Left hindlimb (tissue), 1 donor: ENCODE data around the gene PLPP7.
"Not testable (repeated sequence)": the region's sequence is repeated elsewhere in the genome, so short reads cannot be mapped to it uniquely, and the experiment has no call there.

Source experiments
- DNase-seq: peaks from one replicate; pipeline ENCODE4 v3.0.0-alpha.2; 2018

The PLPP7 gene

DNA sequence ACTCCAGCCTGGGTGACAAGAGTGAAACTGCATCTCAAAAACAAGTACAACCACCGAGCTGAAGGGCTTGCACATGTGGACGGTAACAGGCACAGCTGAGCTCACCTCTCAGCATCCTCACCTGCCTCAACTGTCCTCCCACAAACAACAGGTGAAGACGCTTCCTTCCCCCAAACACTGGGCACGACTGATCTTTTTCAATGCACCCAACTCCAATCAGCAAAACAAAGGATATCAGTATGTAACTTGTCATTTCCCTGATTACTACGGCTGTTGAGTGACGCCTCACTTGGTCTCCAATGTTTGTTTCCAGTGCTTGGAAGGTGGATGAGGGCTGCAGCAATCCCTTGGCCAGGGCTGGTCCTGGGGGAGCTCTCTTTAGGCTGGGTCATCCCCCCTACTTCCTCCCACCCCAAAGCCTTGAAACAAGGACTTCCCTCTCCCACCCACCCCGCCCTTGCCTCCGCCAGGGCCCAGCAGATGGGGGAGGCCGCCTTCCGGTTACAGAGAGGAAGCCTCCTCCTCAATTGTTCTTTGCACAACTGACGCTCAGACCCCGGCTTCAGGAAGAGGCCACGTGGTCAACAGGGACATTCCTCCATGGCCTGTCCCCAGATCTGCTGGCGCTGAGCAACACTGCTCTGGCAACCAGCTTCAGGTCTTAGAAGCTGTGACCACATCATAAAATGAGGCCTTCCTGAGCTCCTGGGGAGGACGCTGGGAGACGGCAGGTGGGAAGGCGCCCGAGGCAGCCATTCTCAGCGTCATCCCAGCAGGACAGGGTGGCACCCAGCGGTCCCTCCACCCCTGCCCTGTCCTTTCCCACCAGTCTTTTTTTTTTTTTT lies 19.1 kb upstream of the PLPP7 start:
- peak; percentile 71 for DNase-seq

DNA sequence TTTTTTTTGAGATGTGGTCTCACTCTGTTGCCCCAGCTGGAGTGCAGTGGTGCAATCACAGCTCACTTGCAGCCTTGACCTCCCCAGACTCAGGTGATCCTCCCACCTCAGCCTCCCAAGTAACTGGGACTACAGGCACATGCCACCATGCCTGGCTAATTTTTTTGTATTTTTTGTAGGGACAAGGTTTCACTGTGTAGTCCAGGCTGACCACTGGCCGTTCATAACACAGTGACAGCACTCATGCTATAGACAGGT lies 18.6 kb upstream of the PLPP7 start:
- DNase-seq, result not testable (repeated sequence)

DNA sequence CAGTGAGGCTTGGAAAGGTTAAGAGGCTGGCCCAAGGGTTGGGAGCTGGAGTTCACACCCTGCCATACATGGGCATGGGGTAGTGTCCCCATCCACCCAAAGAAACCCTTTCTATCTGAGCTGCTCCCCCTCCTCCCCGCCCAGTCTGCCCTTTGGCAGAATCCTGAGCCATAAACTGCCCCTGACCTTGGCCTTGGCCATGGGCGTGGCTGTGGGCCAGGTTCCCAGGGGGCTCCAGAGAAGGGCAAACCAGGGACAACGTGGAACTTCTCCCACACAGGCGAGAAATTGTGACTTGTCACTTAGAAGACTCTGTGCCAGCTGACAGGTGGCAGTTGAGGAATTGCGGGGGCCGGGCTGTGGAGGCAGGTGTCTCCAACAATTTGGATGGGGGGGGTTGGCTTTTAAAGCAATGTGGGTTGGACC lies 18.0 kb upstream of the PLPP7 start:
- no peak for DNase-seq

DNA sequence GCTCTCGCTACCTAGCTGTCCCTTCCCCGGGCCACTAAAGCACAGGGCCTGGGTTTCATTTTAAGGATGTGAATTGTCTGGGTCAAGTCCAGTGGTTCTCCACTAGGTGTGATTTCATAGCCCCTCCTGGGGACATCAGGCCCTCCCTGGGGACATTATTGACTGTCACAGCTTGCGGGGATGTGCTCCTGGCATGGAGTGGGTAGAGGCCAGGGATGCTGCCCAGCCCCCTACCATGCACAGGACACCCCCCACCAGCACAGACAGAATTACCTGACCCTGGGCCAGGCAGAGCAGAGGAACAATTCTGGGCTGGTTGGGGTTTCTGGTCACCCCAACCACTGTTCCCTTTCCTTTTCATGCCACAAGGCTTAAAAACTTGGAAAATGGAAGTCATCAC lies 17.3 kb upstream of the PLPP7 start:
- no peak for DNase-seq

DNA sequence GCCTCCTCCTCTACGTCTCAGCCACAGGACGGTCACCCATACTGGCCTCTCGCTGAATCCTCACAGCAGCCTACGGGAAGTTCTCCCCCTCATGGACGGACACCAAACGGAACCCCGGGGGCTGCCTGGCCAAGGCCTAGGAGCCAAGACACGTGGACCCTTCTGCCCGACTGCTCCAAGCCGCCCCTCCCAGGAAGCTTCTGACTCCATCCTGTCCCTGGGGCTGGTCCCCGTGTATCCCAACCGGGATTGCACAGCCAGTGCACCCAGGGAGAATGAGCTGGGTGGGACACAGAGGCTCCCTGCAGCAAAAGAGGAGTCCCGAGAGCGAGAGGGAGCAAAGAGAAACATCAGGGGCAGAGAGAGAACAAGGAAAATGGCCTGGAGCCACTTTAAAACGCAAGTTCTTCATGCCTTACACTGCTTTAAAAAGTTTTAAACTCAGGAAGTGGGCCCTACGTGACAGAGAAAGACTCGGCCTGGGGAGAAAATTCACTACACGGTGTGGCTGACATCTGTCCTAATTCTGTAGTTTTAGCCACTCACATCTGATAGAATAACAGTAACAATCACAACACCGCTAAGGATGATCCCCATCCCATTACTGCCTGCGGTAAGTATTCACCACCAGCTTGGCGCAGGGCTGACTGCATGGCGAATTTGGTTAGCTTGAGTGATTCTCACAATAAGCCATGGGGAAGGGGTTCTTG lies 16.2 kb upstream of the PLPP7 start:
- DNase-seq, result no peak

DNA sequence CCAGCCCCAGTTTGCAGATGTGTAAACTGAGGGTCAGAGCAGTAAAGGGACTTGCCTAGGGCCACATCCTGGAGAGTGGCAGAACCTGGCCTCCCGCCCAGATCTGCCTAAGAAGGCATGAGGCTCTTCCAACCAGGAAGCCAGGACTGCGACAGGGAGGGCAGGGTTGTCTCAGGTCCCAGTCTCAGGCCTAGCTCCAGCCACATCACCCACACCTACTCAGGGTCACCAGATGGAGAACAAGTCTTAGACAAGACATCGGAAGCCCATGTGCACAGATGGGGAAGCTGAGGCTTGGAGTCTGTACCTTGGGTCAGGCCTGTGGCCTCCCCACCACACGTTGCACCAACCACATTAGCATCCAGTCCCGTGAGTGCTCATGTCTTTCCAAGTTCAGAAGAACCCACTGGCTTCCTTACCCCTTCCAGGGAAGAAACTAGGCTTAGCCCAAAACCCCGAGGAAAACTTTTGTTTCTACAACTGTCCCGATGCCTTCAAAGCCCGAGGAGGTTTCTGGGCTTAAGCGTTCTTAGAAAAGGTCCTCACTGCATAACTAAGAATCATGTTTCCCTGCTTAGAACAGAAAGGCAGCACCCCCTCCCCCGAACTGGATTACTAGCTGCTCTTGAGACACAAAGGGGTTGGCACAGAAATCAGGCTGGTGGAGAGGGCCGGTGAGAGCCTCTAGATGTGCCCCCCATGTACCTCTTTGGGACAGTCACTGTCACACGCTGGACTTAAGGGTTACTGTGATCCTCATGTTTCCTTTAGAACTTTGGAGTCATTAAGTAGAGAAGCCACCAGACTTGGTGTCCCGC lies 15.5 kb upstream of the PLPP7 start:
- DNase-seq, result no peak

DNA sequence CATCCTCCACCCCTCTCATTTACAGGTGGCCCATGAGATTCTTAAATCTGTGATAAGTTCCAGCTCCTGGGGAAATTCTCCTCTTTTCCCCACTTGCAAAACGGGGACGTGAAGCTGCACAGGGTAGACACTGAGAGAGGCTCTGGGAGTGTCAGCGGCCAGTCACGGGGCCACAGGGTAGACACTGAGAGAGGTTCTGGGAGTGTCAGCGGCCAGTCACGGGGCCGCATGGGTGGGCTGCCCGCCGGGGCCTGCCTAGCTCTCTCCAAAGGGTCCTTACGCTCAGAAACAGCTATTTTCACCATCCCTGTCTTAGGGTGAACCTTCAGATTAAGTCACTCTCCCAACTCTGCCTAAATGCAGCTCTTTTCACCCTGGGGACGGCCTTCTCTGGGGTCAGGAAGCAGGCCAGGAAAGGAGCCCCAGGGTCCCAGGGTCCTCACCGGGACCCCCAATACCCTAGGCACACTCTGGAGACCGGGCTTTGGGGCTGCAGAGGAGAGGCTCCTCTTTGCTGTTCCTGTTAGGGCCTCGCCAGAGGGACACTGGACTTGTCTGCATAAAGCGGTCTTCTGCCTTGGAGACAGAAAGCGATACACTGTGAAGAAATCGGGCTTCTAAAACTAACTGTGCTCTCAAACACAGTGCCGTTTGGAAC lies 14.7 kb upstream of the PLPP7 start:
- DNase-seq, result no peak

DNA sequence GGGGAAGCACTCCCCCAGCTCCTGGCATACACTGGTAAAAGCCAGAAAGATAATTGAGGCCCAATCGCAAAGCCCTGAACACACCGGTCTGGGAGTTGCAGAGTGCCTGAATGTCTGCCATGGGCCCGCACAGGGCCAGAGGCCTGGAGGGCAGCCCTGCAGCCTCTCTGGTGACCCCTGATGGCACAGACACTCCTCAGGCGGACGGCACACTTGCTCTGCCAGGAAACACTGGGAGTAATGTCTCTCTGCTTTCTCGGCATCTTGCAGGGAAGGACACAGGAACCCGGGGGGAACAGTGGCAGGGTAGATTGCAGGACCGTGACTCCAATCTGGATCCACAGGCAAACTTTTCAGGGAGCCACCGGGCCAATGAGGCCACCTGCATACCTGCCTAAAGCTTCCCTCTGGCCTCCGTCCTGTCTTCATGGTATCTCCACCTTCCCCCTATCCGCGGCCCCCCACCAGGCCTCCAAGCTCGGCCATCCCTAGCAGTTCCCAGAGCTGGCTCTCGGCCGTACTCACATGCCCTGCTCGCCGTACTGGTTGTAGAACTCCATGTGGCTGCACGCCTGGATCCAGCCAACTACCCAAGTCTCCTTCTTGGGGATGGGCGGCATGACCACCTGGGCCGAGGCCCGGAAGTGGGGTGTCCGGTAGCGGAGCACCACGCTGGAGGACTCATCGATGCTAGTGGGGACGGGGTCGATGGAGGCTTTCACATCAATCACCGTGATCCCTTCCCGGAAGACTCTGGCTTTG lies 14.0 kb upstream of the PLPP7 start:
- DNase-seq, result no peak

- DNase-seq, result no peak
Measured at GRCh38 chr9:131276094-131276888, 13.2 kb upstream of the PLPP7 start, which contains the start of gene FAM78A. FAM78A (minus strand) TSS chr9:131276510; CDS start chr9:131276179, 331 bp downstream.

DNA sequence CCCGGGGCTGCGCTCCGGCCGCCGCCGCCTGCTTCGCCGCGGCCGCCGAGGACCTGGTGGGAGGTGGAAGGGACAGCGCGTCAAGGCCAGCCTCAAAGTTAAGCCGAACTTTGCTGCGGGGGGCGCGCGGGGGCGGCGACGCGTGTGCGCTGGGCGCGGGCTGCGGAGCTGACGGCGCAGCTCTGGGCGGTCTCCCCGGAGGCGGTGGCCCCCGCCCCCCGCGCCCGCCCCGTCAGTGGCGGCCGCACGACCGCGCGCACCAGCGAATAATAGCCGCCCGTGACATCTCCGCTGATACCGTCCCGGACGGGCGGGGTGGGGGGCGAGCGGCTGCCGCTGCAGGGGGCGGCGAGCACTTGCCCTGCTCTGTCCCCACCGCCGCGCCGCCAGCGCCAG lies 12.6 kb upstream of the PLPP7 start:
- DNase-seq, result no peak

DNA sequence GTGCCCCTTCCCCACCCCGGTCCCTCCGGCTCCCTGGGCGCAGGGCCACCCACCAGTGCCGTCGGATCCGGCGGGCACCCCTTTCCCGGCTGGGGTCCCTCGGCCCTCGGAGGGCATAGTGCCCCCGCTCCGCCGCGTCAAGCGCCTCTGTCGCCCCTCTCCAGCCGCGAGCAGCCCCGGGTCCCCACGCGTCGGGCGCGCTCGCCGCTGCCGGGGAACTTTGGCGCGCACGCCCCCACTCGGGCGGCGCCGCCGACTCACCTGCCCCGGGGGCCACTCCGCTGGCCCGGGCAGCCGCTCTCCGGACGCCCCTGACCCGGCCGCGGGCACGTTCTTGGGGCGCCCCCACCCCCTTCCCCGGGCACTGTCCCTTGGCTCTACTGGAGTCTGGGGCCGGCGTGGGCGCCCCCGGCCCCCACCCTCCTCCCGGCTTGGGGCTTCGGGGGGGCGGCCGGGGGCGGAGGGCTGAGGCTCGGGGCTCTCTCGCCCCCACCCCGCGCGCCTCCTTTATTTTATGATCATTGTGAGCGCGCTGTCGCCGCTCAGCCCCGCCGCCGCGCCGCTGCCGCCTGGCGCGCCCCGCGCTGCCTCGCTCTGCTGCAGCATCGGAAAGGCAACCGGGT lies 12.1 kb upstream of the PLPP7 start:
- DNase-seq, result no peak

DNA sequence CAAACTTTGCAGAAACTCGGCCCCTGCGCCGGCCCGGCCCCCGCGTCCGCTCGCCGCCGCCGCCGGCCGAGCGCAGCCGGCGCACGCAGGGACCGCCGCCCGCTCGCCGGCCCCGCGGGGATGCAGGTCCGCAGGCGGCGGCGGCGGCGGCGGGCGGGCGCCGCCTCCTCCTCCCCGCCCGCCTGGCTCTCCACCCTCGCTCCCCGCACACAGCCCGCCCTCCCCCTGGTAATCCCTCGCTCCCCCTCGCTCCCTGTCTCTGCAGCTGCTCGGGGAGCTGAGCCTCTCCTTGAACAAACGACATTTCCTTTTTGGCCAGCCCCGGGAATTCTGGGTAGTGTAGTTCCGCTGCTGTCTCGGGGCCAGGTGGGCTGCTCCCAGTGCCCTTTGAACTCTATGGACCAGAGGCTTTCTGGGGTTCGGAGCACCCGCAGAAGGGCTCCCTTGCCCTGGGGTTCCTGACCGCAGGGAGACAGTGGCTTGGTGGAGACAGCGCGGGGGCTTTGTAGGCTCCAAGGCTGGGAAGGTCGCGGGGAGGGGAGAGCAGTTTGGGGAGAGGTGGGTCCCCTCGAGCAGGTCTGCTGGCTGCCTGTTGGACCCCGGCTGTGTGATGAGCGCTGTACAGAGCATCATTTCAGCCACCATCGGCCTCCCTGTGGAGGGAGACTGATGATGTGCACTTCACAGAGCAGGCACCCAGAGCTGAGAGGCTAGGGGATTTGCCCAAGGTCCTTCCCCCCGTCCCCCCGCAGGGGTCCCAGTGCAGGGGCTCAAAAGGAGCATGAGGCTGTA lies 11.4 kb upstream of the PLPP7 start:
- DNase-seq, result peak; percentile 91

GRCh38 chr9:131278702-131279111 lies 10.8 kb upstream of the PLPP7 start:
- DNase-seq, result no peak

DNA sequence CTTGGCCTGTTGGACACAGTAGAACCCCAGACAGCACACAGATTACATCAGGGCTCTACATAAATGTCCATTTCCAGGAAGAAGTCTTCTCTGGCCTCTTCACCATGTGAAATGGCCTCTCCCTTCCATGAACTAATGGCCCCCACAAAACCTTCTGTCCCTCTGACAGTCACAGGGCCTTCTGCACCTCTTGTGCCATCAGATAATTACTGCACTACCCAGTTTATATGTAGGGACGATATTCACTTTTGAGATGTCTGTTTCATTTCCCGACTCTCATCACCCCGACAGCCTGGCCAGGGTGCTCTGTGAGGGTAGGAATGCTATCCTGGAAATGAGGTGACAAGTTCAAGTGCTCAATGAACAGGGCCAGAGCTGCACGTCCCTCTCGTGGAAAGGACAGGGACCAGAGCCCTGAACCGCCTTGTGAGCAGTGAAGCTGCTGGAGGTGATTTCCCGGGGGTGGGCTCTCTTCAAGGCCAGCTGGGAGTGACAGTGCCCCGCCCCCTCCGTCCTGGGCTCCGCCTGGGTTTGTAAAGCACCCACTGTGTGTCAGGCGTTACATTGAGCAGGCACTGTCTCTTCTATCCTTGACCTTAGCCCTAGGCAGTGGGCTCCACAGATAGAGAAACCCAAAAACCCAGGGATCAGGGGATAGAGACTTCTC lies 10.2 kb upstream of the PLPP7 start:
- no peak for DNase-seq

DNA sequence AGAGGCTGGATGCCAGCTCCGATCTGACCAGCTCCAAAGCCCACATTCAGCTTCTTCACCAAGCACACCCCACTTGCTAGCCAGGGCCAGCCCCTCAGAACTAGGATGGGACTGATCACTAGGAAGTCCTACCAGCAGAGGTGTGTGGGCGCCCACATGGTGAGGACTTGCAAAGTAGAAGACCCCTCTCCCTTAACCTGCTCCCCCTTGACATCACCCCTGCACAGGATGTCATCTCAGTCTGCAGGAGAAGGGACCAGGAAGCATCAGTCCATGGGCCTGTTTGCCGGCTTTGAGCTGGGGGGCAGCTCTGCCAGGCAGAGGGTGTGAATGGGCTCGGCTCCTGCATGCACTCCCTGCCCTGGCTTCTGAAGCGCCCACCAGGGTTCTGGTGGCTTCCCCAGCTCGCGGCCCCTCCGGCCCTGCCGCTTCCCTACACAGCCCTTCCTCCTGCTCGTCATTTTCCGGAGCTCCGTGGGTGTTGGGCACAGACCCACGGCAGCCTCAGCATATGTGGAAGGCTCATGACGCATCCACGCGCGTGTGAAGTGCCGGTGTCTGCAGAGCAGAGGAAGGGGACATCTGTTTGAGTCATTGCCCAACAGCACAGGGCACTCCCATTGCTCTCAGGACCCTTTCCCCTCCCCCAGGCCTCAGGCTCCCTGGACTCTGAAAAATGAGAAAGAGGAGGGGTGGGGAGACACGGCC lies 9.5 kb upstream of the PLPP7 start:
- DNase-seq, result no peak

GRCh38 chr9:131280660-131281059 lies 8.9 kb upstream of the PLPP7 start:
- DNase-seq, result no peak

DNA sequence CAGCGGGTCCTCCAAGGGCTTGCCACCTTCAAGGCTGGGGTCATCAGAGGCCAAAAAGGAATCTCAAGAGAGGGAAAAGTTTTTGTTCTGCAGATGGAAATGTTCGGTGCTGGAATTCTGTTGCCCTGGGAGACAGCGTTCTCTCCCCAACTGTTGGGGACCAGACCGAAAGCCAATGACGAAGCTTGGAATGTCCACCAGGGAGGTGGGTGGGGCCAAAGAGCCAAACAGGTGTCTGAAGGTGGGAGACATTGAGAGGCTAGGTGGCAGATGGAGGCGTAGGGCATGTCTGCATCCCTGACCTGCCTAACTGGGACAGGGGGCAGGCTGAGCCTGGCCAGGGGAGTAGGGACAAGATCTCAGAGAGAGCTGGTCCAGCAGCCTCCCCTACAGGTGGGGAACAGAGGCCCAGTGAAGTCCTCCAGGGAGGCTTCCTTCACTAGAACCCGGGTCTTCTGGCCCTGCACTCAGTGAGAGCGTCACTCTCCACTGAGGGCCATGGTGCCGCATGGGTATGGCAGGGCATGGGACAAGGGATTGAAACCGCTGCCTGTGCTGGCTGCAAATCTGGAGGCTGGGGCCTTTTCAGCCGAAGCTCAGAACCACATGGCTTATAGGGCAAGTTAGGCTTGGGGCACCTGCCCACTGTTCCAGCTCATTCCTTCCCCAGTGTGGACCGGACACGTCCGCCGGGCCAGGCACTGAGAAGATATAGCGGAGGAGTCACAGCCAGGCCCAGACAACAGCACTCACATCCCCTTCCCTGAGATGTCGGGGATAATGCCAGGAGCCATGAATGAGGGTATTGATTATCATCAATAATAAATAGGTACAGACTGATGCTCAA lies 8.2 kb upstream of the PLPP7 start:
- no peak for DNase-seq

DNA sequence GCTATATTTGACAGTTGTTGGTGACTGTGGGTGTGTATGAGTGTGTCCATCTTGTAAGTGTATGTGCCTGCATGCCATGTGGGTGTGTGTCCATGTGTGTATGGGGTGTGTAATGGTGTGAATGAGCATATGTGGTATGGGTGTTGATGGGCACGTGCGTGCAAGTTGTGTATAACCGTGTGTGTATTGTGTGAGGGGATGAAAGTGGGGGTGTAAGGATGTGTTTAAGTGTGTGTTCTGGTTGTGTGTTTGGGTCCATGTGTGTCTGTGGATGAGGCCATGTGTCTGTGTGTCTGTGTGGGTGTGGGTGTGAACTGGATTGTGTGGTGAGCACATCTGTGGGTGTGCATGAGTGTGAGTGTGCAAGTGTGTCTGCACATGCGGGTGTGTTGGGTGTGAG lies 7.3 kb upstream of the PLPP7 start:
- no peak for DNase-seq
